Activated CD8-positive, alpha-beta memory T cell treated with anti-CD3 and anti-CD28 coated beads, Interleukin-2, amount 50 U/mL, for 1 hour (primary cell): ENCODE results near the gene PLPPR1.
"Not testable (repeated sequence)": the region's sequence is repeated elsewhere in the genome, so short reads cannot be mapped to it uniquely, and the experiment has no call there.

Source experiments
- DNase-seq: peaks from one replicate; pipeline ENCODE4 v3.0.0-alpha.2; 2020; ENCODE audit errors: extremely low read depth

PLPPR1 gene

DNA sequence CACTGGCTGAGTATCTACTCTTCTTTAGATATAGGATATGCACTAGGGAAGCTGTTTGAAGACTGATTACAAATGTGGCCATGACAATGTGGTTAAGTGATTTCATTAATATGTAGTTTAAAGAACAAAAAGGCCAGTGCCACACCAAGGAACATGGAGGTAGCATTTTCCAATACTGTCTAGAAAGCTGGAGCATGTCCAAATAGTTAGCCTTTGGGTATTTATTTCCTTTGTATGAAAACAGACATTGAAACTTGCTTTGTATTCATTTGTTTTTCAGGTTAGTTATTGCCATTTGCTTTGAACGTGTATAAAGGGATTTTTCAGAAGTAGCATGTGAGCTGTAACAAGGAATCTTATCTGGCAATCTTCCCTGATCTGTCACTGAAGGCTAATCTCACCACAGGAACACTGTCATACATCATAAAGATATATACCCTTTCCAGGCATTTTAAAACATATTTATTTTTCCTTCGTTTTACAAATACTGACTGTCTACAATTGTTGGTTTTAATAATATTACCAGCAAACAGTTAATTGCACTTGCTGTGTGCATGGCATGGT is 93.4 kb downstream of the PLPPR1 start:
- no peak for DNase-seq

DNA sequence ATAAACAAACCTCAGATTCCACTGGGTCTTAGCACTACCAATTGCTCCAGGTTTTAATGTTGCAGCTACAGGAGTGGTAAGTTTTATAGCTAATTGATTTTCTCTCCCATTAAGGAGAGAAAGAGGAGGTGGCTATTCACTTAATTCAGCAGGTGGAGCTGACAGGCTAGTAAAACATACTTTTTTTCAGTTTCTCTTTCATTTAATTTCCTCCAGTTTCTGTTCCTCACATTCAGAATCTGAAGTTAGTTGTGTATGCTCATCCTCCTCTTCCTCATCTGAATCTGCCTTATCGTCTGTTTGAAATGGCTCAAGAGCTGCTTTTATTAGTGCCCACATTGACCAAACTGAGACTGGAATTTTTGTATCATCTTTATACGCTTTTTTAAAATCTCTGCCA is 98.0 kb downstream of the PLPPR1 start:
- no peak for DNase-seq

DNA sequence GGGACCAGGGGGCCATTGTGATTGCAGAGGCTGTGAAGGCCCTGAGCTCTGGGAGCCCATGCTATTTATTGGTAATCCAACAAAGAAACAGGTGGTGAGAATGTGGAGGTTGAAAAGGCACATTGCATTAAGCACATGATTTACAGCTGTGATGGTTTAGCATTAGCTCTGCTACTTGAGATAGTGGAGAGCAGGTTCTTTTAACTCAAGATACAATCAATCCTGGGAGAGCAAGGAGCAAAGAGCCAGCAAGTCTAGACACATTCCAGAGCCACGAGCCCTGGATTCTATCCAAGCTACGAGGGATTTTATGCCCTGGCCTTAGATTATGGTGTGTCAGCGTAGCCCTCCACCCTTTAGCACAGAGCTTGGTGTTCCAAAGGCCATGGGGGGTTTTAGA is 98.8 kb downstream of the PLPPR1 start:
- not testable (repeated sequence) for DNase-seq

DNA sequence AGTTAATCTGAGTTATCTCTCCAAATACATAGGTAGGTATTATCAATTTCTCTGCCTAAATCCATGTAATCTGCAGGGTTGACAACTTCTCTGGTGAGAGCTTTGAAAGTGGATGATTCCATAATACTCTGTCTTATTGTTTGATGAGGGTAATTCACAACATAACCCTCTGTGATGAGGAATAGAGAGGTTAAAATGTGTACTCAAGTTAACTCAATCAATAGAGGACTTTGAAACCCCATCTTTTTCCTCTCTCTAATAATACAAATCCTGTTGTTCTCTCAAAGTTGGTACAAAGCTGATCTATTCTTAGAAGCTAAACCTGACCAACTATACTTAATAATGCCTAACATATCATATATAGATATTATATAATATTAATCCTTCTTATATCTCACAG is 100.1 kb downstream of the PLPPR1 start:
- DNase-seq = no peak

DNA sequence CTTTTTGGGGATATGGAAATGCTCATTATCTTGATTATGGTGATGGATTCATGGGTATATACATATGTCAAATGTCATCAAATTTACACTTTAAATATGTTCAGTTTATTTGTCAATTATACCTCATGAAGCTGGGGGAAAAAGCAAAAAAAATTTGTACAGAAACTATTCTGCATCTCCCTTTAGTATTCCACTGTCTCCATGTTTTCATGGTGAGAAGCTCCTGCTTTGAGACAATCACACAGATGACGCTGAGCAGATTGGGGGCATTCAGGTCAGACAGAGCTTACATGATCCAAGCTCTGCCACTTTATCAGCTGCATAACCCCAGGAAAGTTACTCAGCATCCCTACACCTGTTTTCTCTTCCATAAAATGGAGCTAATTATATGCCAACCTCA is 101.5 kb downstream of the PLPPR1 start:
- no peak for DNase-seq

DNA sequence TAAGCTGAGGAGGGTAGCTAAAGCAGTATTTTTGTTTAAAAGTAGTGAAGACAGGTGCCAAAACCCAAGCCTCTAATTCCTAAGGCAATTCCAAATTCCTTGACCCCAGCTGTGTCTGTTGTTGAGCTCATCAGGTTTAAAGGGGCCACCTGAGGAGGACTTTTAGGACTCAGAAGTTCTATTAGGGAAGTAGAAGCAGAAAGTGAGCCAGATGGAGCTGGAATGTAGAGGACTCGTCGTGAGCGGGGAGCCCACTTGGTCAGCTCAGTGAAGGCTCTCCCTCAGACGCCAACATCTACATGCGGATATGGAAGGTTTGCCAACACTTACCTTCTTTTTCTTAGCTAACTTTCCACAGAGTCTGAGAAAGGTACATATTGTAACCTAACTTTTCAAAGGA is 102.8 kb downstream of the PLPPR1 start:
- DNase-seq = no peak

DNA sequence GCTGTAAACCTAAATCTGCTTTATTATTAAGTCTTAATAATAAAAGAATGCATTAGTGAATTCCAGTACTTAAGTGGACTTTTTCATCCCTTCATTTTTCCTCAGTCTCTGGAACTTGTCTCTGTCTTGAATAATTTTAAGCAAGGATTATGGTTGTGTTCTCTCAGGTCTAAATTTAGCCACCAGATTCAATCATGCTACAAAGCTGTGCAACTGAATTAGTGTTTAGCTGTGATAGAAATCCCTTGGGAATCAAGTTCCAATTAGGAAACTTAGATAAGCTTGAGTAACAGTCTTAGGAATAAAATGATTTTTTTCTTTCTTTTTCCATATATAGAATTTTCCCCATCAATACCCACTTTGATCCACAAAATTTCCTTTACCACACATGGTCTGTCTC is 104.3 kb downstream of the PLPPR1 start:
- DNase-seq = no peak

DNA sequence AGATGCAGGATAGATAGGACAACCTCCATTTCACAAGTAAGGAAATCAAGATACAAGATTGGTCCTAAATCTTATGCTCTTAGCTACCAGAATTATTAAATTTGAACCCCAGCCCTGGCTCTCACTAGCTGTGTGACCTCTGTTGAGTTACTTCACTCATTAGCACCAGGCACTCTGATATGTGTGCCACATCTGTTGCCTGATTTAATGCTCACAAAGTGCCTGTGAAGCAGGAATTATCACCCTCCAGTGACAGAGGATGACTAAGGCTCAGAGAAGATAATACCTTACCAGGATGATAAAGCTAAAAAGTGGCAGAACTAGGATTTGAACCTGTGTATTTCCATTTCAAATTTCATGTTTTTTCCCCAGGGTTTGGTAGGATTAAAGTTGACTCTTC is 110.0 kb downstream of the PLPPR1 start:
- DNase-seq = no peak

DNA sequence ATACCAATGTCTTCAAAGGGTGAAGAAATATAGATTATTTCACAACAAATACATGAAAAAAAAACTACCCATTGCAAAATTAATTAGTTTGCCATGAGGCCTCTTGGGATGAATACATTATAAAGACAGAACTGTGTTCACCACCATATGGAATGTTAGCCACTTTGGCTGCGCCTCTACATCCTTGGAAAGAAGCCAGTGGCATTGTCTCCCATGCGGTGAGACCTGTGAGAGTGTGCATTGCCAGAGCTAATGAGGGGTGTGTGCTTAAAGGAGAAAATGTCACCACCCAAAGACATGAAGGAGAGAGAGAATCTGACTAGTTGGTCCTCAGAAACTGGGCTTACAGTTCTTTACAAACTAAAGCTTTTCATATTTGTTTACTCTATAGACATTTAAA is 110.6 kb downstream of the PLPPR1 start:
- DNase-seq = no peak

DNA sequence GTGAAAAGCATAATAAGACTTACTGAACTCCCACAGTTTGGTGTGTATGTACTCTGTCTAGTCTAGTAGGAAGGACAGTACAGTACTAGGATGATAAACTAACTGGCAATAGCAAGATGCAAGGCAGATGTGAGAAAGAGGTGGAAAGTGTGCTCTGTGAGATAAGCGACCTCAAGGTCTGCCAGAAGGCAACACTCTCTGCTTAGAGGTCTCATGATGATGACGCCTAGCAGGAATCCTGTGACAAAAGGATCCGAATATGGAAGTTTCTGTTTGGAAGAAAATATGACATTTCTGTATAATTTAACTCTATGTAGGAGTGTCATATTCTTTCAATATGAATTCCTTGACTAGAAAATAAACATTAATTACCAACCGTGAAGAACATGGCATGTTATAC is 112.2 kb downstream of the PLPPR1 start:
- no peak for DNase-seq

DNA sequence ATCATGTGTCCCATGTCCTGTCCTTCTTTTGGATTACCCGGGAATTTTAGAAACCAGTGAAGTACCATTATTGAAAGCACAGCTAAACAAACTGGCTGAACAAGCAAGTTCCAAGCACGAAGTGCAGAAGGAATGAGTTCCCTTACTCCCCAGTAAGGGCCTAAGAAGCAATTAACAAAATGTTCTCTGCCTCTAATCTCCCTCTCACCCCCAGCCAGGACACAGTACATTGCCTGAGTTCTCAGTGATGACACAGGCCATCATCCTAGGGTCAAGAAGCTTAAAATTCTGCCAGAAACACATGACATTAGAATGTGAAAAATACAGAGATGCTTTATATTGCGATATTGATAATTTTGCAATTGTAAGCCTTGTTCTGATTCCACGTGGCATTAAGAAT is 118.0 kb downstream of the PLPPR1 start:
- DNase-seq = no peak

DNA sequence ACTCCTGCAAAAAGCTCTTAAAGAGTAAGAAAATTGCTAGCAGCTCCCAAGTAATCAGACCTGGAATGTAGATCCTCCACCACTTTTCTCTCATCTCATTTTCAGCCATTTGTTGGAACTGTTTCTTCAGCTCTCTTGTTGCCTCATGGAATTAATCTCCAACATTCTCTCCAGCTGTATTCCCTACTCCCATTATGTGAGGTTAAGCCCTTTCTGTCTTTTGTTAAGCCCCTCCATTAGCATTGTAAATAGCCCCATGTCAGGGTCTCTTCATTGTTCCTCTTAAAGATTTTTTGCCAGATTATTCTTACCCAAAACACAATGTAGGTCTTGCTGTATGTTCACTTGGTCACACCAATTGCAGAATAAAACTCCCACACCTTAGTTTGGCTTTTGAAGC is 119.8 kb downstream of the PLPPR1 start:
- no peak for DNase-seq

DNA sequence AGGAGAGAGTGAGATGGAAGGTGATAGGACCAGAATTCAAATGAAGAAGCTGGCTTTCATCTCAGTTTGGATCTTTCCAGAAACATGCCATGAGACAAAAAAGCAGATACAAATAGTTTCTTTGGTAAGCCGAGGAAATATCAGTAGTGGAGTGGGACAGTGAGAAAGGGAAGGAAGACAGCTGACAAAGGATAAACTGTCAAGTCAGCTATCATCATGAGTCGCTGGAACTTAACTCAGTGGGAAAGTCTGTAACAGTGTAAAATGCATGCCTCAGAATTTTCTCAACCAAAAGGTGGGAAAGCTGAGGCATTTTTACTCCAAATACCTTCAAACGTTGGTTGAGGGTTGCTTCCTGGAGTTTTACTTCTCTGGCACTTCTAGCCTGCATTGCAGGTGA is 129.8 kb downstream of the PLPPR1 start:
- DNase-seq = no peak

DNA sequence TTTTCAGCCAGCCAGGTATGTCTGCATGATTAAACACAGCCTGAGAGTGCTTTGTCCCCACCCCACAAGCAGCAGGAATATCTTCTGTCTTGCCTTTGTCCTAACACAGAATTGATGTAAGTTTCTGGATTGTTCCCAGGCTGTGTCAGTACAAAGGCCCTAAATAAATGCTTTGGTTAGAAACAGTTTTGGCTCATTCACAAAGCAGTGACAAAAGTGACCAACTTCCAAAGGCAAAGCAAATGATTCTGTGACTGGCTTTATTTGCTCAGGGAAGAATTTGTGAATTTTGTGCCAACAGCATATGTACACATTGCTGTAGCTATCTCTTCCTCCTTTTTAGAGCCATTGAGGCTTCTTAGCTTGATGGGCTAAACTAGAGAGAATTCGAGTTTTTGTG is 133.7 kb downstream of the PLPPR1 start:
- DNase-seq = no peak

DNA sequence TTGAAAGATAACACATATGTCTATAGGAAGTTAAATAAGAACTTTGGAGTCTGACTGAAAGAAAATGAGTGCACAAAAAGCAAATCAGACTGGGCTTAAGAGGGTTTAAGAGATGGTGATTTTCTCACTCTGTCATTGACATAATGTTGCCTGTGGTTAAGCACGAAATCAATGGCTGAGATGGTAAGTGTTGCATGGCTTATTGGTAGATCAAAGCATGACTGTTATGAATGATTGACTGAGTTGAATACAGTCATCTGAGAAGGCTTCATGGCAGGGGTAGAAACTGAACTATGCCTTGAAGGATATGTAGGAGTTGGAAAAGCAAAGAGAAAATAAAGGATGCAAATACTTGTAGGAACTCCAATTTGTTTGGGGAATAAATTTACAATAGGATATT is 136.6 kb downstream of the PLPPR1 start:
- no peak for DNase-seq

DNA sequence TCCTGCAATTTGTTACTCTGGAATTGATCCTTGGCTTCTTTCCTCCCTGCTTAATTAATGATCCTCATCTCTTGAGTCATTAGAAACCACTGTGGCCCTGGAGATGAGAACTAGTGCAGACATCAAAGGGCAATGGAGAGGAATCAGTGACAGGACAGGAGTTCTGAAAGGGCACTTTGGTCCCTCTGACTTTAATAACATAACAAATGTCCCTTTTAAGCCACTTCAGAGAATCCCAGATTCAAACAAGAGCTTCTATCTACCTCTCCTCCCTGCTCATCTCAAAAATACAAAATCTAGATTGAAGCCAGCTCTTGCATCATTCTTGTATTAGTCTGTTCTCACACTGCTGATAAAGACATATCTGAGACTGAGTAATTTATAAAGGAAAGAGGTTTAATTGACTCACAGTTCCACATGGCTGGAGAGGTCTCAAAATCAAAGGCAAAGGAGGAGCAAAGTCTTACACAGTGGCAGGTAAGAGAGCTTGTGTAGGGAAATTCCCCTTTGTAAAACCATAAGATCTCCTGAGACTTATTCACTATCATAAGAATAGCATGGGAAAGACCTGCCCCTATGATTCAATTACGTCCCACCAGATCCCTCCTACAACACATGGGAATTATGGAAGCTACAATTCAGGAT is 139.1 kb downstream of the PLPPR1 start:
- DNase-seq = no peak

DNA sequence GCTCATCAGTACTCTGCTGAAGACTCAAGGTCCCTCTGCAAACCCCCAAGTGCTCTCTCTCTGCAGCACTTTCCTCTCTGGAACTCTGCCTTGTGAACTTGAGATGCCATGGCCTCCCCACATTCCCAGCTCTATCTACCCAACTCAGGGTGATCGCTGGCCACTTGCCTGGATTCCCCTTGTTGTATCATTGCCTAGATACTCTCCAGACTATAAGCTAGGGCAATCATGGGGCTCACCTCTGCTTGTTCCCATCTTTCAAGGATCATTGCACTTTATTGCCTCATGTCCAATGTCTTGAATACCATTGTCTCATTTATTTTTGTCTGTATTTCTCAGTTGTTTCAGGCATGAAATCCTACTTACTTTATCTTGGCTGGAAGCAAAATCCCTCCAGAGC is 144.1 kb downstream of the PLPPR1 start:
- DNase-seq = no peak

DNA sequence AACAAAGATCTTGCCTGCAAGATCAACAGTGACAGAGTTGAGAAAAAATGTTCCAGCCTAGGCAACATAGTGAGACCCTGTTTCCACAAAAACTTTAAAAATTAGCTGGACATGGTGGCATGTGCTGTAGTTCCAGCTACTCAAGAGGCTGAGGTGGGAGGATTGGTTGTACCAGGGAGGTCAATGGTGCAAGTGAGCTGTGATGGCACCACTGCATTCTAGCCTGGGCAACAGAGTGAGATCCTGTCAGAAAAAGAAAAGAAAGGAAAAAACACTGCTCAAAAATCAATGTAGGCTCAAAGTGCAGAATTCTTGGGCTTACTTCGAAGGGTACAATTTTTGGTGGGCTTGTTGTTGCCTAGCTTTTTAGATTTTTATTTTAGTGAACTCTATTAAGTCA is 145.4 kb downstream of the PLPPR1 start:
- no peak for DNase-seq

DNA sequence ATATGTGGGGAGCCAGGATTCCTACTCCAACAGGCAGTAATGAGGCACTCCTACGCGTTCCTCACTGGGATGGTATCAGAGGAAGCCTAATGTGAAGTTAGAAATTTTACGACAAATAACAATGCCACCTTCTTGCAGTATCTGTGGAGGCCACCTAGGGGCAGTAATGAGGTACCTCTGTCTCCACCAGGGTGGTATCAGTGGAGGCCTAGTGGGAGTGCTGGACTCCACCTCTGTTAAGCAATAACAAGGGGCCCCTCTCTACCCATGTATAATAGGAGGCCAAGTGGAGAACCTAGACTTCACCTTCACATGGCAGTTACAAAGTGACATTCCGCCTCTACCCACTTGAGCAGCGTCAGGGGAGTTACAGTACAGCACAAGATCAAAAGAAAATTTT is 147.9 kb downstream of the PLPPR1 start:
- DNase-seq = no peak

DNA sequence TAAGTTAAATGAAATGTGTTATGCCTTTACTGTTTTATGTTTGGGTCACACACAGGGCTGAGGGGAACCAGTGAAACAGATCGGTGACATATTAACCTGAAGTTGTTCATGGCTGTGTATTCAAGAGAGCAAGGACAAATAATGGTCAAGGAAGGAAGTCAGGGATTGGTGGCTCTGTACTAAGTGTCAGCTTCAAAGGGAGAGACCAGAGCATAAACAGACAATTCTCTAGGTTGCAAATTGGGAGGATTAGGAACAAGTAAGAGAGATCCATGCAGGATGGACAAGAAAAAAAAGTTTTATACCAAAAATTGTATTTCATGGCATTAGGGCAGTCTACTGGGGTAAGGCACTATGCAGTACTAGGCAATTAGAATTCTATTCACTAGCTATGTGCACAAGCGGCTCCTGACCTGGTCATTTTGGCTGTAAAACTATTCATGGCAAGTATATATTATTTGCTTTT is 156.3 kb downstream of the PLPPR1 start:
- no peak for DNase-seq

DNA sequence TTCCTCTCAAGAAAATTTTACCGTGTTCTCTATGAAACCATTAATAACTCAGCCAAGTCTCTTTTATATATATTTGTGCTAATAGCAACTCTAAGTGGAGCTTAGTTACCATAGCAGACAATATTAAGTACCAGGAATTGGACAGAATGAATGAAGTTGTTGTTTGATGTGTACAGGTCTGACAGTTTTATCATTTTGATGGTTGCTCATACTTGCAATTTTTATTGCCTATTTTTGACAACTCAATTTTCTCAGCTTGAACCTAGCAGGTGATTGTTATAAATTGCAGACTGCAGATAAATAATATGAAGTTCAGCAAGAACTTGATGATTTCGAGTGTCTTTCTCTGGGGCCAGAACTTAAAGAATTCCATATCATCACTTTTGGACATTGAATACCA is 163.2 kb downstream of the PLPPR1 start:
- DNase-seq = no peak

DNA sequence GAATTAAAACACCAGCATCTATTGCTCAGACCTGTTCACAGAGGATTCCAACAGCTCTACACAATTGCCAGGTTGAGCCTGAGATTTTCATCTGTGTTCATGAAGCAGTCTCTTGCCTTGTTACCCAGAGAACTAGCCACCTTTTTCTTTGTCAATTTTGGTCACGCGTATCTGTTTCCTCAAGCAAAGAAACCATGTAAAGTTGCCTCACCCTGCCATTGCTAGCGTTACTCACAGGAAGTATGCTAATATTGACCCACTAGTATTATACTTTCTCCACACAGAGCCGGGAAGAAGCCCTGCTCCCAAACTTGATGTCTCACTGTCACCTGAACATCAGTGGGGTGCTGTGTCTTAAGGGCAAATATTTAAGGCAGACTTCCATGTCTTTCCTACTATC is 168.5 kb downstream of the PLPPR1 start:
- DNase-seq = no peak

DNA sequence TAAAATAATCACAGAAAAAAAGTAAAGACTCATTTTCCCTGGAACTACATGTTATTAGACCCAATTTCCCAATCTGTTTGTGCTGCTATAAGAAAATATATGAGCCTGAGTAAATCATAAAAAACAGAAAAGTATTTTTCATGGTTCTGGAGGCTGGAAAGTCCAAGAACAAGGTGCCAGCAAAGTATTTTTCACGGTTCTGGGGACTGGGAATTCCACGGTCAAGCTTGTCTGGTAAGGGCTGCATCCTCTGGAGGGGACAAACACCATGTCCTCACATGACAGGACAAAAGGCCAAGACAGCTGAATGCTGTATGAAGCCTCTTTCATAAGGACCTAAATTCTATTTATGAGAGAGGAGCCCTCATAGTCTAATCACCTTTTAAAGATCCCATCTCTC is 172.3 kb downstream of the PLPPR1 start:
- DNase-seq = no peak

DNA sequence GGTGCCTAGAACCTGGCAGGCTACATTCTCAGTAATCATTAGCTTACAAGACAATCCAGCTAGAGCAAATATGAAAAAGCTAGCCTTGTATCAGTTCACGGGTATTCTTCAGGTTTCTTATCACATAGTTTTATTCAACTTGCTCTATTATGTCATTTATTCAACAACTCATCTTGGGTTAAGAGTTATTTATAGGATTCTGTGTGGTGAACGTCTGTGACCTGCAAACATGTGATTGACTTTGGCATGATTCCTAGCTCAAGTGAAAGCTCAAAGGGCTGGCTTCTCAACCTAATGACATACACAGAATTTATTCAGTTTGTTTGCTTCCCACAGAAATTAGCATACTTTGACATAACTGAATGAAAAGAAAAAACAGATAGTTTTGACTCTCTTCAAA is 173.1 kb downstream of the PLPPR1 start:
- no peak for DNase-seq
